Testis (tissue), 3 donors: Measurements from ENCODE around the gene HSP90AB1. TPM values are rescaled to one million over a fixed set of nuclear protein-coding genes. Genes with fewer than 3 reads are reported as not detected.

Experiments
- DNase-seq: peaks from one replicate; pipeline ENCODE4 v3.0.0-alpha.2; 2019
- H3K27ac ChIP-seq, 2 donors: fragments of 200-600 bp; sonication (generic); one replicate each; pipeline ENCODE4 v1.5.1; 2019
- H3K27me3 ChIP-seq: fragments of 200-600 bp; sonication (generic); one replicate; pipeline ENCODE4 v1.5.1; 2019
- H3K36me3 ChIP-seq: fragments of 200-600 bp; sonication (generic); one replicate; pipeline ENCODE4 v1.5.1; 2017; ENCODE audit warnings: low read depth; ENCODE audit errors: missing control alignments
- H3K4me1 ChIP-seq: fragments of 200-600 bp; sonication (generic); one replicate; pipeline ENCODE4 v1.5.1; 2019
- H3K4me3 ChIP-seq, 2 donors: fragments of 200-600 bp; sonication (generic); one replicate each; pipeline ENCODE4 v1.5.1; 2017 to 2019
- H3K9me3 ChIP-seq: fragments of 200-600 bp; sonication (generic); one replicate; pipeline ENCODE4 v1.5.1; 2017
- POLR2A ChIP-seq: fragments of 450-650 bp; IDR thresholded peaks from one replicate; pipeline ENCODE4 v1.6.1; 2017; ENCODE audit warnings: antibody characterized with exemption, mild to moderate bottlenecking, moderate library complexity
- WGBS, 2 donors: methylation state at CpG; one replicate each; pipeline ENCODE4 v1.1.5; 2018; 5-methylcytosine and 5-hydroxymethylcytosine counted together
- intact Hi-C: fragments of 100-400 bp; cut with DNase I; formaldehyde crosslinking; loops from one replicate; pipeline ENCODE4 v1.15.1; 2023; ENCODE audit warnings: low total_unique reads
- polyA plus RNA-seq: library from polyadenylated mRNA; stranded (reverse); fragments of 350-450 nt; fragmentation: Illumina TruSeq; extraction: RNeasy Lipid Tissue Mini Kit (QIAGEN cat#74804); gene quantifications from one replicate; pipeline ENCODE4 v1.2.3, GENCODE V29; 2014; ENCODE audit warnings: low read depth, low replicate concordance; ENCODE audit not compliant: insufficient read depth
- total RNA-seq, 2 donors: library from RNA; depleted of rRNA; stranded (reverse); fragments of >200 nt; gene quantifications; one replicate each; pipeline ENCODE4 v1.2.3, GENCODE V29; 2016
- TF ChIP-seq, protein P1 (sequence below), 3 experiments: fragments of 450-650 bp in 2 of 3; fragments of 200-600 bp in 1 of 3; sonication (generic) in 1 of 3; IDR thresholded peaks; one replicate each; pipeline ENCODE4 v1.5.1; 2016 to 2019; ENCODE audit warnings: antibody characterized with exemption in 3 of 3, mild to moderate bottlenecking in 2 of 3, moderate library complexity in 1 of 3

The HSP90AB1 gene
- total and polyA plus RNA-seq, 3 donors from 2014 or later: 480 to 610 (median 602) TPM

- Histone ChIP-seq H3K4me3 (peak overlapping the region; percentile 85 to 87), H3K27me3 (no peaks in the 10 kb centered on the region), H3K27ac (peak overlapping the region in 1 of 2 donors; percentile 77), H3K4me1 (peaks cover 23% of the 10 kb centered on the region), H3K36me3 (no peaks in the 10 kb centered on the region), H3K9me3 (no peaks in the 10 kb centered on the region)
- 47 to 58% methylated on average over 17 of the region's 17 CpGs for WGBS, 2 donors
- no peak for DNase-seq
- intact Hi-C loops: loop anchor here (10.0 kb wide), 1 partner anchor 189 kb away; no protein-coding TSS in a partner anchor
- TF ChIP-seq, protein P1, sequence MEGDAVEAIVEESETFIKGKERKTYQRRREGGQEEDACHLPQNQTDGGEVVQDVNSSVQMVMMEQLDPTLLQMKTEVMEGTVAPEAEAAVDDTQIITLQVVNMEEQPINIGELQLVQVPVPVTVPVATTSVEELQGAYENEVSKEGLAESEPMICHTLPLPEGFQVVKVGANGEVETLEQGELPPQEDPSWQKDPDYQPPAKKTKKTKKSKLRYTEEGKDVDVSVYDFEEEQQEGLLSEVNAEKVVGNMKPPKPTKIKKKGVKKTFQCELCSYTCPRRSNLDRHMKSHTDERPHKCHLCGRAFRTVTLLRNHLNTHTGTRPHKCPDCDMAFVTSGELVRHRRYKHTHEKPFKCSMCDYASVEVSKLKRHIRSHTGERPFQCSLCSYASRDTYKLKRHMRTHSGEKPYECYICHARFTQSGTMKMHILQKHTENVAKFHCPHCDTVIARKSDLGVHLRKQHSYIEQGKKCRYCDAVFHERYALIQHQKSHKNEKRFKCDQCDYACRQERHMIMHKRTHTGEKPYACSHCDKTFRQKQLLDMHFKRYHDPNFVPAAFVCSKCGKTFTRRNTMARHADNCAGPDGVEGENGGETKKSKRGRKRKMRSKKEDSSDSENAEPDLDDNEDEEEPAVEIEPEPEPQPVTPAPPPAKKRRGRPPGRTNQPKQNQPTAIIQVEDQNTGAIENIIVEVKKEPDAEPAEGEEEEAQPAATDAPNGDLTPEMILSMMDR (IDR thresholded peaks at IDR 0.05): no peak
- TF ChIP-seq POLR2A: no peak
Measured at GRCh38 chr6:44265722-44266233, 18.9 kb downstream of the HSP90AB1 start.

- Histone ChIP-seq H3K4me3 (no peak overlapping the region), H3K36me3 (no peaks in the 10 kb centered on the region), H3K27me3 (no peaks in the 10 kb centered on the region), H3K27ac (no peak overlapping the region), H3K4me1 (peaks cover 23% of the 10 kb centered on the region), H3K9me3 (no peaks in the 10 kb centered on the region)
- TF ChIP-seq, protein P1 (IDR thresholded peaks at IDR 0.05): no peak
- TF ChIP-seq POLR2A: no peak
- WGBS, 2 donors: 66 to 75% methylated on average over 3 of the region's 3 CpGs
- intact Hi-C loops: loop anchor here (10.0 kb wide), 1 partner anchor 188 kb away; no protein-coding TSS in a partner anchor
- no peak for DNase-seq
Measured at GRCh38 chr6:44266347-44266746, 19.4 kb downstream of the HSP90AB1 start.

DNA sequence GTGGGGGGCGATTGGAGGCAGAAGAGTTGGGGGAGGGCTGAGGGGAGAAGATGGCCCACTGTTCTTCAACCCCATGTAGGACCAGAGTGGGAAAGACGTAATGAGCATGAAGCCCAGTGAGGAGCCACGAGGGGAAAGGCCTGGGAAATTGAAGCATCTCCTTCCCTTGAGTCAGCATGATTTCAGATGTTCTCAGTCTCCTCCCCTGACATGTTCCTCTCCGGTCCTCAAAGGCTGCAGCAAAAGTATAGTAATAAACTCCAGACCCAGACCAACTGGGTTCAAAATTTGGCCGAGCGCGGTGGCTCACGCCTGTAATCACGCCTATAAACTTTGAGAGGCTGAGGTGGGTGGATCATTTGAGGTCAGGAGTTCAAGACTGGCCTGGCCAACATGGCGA lies 20.4 kb downstream of the HSP90AB1 start:
- no peaks in the 10 kb centered on the region for H3K36me3 ChIP-seq
- no peaks in the 10 kb centered on the region for H3K9me3 ChIP-seq
- TF ChIP-seq POLR2A: no peak
- TF ChIP-seq, protein P1 (IDR thresholded peaks at IDR 0.05): no peak
- WGBS, 2 donors: 68 to 71% methylated on average over 10 of the region's 10 CpGs
- H3K27ac ChIP-seq: no peak overlapping the region
- no peak for DNase-seq
- intact Hi-C loops: loop anchor here (10.0 kb wide), 1 partner anchor 188 kb away; no protein-coding TSS in a partner anchor
- peaks cover 23% of the 10 kb centered on the region for H3K4me1 ChIP-seq
- no peak overlapping the region for H3K4me3 ChIP-seq
- no peaks in the 10 kb centered on the region for H3K27me3 ChIP-seq

DNA sequence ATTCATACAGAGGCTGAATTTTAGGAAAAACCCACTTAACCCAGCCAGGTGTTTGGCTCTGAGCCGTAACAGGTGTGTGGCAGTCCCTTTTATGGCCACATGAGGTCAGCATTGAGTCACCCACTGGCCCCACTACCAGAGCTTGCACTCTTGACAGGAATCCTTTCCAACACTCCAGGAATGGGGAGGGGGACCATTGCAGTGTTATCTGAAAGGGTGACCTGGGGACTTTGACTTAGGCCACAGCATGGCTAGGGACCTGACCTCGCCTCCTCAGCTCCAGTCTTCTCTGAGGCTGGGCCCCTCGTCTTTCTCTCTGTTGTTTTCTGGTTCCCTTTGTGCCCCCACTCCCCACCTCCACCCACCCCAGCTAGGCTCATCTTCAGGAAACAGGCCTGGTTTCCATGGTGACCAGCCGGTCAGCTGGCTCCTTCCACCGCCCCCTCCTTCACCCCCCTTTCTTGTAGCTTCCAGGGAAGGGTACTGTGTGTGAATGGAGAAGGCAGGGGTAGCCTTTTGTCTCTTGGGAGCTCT lies 21.3 kb downstream of the HSP90AB1 start:
- TF ChIP-seq POLR2A: no peak
- TF ChIP-seq, protein P1 (IDR thresholded peaks at IDR 0.05): peak; percentile 61 to 85 (median 74)
- Histone ChIP-seq H3K36me3 (no peaks in the 10 kb centered on the region), H3K27ac (no peak overlapping the region), H3K4me3 (no peak overlapping the region), H3K4me1 (peaks cover 17% of the 10 kb centered on the region), H3K27me3 (no peaks in the 10 kb centered on the region), H3K9me3 (no peaks in the 10 kb centered on the region)
- 33 to 38% methylated on average over 5 of the region's 5 CpGs for WGBS, 2 donors
- intact Hi-C loops: loop anchor here (10.0 kb wide), 1 partner anchor 187 kb away; no protein-coding TSS in a partner anchor
- DNase-seq: peak; percentile 77
